Upper lobe of left lung (tissue), 4 donors: Measurements from ENCODE around the gene ZMYND8.

ENCODE experiments used
- POLR2A ChIP-seq, 4 donors: fragments of 450-650 bp; IDR thresholded peaks; one replicate each; pipeline ENCODE4 v1.5.1; 2016 to 2017; ENCODE audit warnings: antibody characterized with exemption in 4 of 4, mild to moderate bottlenecking in 2 of 4
- POLR2AphosphoS5 ChIP-seq, 2 donors: sonication (generic); formaldehyde crosslinking; IDR thresholded peaks; one replicate each; pipeline ENCODE4 v1.5.1; 2017; ENCODE audit warnings: antibody characterized with exemption in 2 of 2
- TF ChIP-seq, protein P1 (sequence below), 6 experiments: fragments of 450-650 bp in 4 of 6; fragments of 200-600 bp in 2 of 6; sonication (generic) in 2 of 6; IDR thresholded peaks; one replicate each; pipeline ENCODE4 v1.5.1; 2016 to 2019; ENCODE audit warnings: antibody characterized with exemption in 6 of 6

DNA sequence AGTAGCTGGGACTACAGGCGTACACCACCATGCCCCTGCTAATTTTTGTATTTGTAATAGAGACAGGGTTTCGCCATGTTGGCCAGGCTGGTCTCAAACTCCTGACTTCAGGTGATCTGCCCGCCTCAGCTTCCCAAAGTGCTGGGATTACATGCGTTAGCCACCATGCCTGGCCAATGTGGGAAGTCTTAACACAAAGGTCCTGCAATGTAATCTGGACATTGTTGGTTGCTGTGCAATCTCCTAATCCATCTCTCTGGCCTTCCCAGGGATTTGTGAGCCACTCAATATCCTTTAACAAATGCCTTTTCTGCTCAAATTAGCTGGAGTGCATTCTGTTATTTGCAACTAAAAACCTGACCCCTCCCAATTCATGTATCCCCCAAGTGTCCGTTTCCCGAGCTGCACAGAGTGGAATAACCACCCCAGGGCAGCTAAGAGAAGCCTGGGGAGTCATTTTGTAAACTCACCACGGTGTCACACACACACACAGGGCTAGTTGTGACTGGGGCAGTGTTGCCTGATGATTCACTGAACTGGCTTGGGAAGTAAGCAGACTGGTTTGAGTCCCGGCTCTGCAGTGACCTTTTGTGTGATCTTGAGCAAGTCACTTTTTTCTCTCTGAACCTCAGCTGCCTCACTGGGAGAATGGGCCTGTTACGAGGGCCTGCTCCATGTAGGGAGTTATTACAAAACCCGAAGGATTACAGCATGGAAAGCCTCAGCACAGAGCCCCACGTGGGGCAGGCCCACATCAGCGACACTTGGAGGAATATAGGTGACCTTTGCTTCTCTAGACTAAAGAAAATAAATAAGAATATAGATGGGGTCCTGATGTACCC, 152.3 kb downstream of the ZMYND8 start:
- TF ChIP-seq, protein P1, sequence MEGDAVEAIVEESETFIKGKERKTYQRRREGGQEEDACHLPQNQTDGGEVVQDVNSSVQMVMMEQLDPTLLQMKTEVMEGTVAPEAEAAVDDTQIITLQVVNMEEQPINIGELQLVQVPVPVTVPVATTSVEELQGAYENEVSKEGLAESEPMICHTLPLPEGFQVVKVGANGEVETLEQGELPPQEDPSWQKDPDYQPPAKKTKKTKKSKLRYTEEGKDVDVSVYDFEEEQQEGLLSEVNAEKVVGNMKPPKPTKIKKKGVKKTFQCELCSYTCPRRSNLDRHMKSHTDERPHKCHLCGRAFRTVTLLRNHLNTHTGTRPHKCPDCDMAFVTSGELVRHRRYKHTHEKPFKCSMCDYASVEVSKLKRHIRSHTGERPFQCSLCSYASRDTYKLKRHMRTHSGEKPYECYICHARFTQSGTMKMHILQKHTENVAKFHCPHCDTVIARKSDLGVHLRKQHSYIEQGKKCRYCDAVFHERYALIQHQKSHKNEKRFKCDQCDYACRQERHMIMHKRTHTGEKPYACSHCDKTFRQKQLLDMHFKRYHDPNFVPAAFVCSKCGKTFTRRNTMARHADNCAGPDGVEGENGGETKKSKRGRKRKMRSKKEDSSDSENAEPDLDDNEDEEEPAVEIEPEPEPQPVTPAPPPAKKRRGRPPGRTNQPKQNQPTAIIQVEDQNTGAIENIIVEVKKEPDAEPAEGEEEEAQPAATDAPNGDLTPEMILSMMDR (IDR thresholded peaks at IDR 0.05), result no peak
- TF ChIP-seq POLR2A (IDR thresholded peaks at IDR 0.05), result no peak
- TF ChIP-seq POLR2AphosphoS5 (IDR thresholded peaks at IDR 0.05), result no peak
